NCI-H2171 treated with DMSO at 0.1 percent for 48 hours (cell line): Measurements from ENCODE around the gene PPM1B.
"Not testable (repeated sequence)": the region's sequence is repeated elsewhere in the genome, so short reads cannot be mapped to it uniquely, and the experiment has no call there.

Experiments used
- DNase-seq: peaks from one replicate; lab custom pipeline; 2025; lab: John Stamatoyannopoulos, UW

Gene PPM1B

DNA sequence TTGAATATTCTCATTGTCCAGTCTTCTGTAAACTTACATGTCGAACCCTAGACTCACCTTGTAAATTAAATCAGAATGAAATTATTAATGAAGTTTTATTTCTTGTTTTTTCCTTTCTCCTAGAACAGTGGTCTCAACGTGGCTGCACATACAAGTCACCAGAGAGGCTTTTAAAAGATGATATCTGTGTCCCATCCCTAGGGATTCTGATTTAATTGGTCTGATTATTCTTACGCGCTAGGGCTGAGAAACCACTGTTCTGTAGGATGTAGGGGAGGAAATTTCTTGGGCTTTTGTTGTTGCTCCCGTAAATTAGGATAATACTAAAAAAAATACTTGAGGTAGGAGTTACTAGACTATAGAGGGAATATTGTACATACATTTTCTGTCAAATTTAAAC, 32.1 kb downstream of the PPM1B start:
- DNase-seq, result no peak

GRCh38 chr2:44201648-44202165, 33.0 kb downstream of the PPM1B start:
- no peak for DNase-seq

- DNase-seq, result no peak
These were observed 34.9 kb downstream of the PPM1B start for GRCh38 chr2:44203542-44203941.

DNA sequence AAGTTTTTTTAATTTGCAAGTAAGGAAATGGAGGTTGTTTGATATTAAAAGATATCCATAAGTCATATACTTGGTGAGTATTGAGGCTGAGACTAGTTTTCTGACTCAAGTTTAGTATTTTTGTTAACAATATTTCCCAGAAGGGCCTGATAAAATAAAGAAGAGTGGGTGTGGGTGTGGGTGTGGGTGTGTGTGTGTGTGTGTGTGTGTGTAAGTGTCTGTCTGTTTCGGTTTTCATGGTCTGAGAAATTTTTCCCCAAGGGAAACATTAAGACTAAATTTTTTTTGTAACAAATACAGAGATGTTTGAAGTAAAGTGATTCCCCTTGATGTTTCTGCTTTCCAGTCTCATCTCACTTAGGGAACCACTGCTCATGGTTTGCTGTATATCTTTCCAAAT, 36.5 kb downstream of the PPM1B start:
- no peak for DNase-seq

GRCh38 chr2:44207102-44207501, 38.4 kb downstream of the PPM1B start:
- no peak for DNase-seq

- not testable (repeated sequence) for DNase-seq
These were observed 39.0 kb downstream of the PPM1B start for GRCh38 chr2:44207648-44208047.

GRCh38 chr2:44210362-44210761, 41.7 kb downstream of the PPM1B start:
- DNase-seq, result no peak

DNA sequence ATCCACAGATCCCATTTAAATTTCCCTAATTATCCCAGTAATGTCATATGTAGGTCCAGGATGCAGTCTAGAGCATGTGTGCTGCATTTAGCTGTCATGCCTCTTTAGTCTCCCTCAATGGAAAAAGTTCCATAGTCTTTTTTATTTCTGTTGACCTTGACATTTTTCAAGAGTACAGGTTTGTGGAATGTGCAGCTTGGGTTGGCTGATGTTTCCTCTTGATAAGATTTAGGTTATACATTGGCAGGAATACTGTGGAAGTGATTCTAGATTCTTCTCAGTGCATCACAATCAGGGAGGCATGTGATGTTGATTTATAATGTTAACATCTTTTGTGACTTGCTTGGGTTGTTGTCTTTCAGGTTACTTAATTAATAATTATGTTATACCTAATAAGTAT, 42.5 kb downstream of the PPM1B start:
- DNase-seq, result no peak

- DNase-seq, result no peak
These were observed 43.6 kb downstream of the PPM1B start for GRCh38 chr2:44212302-44212701.

DNA sequence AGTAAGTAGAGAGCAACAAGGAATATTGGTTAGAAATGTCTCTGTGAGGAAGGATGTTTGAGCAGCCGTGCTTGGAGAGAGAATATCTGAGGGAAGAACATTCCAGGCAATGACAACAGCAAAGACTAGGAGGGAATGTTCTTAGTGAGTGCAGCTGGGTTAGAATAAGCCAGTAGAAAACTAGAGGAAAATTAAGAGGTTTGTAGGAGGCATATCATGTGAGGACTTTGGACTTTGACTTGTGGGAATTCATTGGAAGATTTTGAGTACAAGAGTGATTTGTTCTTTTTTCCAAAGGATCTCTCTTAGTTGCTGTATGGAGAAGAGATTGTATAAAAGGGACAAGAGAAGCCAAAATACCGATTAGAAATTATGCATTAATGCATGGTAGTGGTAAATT, 47.2 kb downstream of the PPM1B start:
- DNase-seq, result no peak

DNA sequence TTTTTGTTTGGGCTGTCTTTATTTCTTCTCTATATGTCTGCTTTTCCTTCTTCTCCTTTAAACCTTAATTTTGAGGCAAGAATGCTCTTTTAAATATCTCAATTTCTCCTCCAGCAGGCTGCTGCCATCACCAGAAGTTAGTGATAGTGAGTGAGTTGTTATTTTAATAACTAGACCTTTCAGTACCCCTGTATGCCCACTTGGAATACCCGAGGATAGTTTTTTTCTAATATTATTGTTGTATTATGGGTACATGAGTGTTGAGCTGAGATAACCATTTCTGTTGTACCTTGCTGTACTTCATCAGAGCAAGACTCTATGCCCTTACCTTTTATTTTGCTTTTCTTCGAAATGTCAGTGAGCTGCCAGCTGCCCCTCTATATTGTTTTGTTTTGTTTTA, 50.1 kb downstream of the PPM1B start:
- DNase-seq, result no peak

DNA sequence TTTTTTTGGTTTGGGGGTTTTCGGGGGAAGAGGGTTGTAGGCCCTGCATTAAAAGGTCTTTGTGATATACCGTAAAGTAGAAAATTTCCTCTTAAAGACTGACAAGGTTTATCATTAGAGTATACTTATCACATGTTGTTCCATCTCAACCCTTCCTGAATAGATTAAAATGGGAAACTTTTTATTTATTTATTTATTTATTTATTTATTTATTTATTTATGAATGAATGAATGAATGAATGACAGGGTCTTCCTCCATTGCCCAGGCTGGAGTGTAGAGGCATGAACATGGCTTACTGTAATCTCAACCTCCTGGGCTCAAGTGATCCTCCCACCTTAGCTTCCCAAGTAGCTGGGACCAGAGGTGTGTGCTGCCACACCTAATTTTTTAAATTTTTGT, 58.1 kb downstream of the PPM1B start:
- DNase-seq, result no peak

- no peak for DNase-seq
These were observed 61.7 kb downstream of the PPM1B start for GRCh38 chr2:44230378-44230777.

DNA sequence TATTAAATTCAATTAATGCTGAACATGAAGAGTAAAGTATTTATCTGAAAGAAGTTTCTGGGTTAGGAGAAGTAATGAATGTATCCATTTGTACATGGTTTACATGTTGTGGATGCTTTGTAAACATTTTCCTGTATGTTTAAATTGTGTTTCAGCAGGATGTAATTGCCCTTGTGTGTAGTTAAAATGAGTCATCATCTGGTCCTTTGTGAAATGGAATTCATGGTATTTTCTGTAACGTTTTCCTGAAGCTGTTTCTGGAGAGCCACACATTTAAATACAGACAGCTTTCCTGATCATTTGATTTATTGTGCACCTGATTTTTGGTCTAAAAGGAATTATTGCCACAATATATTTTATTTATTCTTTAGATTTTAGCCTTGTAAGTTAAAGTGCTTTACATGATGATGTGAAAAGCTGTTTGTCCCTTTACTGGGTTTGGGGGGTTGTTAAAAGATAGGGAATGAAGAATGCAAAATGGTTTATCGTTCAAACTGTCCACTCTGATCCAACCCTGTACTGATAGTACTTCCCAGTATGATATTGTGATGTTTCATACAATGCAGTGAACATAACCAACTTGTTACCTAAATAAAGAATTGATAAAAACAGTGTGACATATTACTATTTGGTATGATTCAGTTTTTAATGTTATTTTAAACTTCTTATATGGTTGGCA, 64.9 kb downstream of the PPM1B start:
- no peak for DNase-seq

DNA sequence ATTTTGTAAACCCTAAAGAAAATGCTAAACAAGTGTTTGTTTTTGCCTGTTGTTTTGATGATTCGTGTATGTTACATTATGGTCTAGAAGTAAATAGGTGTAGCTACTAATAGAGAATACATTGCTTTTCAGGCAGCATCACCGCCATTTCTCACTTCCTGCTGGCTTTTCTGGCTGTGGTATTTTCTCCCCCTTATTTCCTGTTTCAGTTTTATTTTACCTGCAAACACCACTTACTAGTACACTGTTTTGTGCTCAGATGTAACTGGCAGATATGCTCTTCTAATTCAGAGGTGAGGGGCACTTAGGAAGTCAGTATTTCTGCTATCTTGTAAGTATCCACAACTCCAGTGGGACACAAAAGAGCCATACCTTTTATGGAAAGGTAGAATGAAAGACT, 68.5 kb downstream of the PPM1B start:
- DNase-seq, result no peak

DNA sequence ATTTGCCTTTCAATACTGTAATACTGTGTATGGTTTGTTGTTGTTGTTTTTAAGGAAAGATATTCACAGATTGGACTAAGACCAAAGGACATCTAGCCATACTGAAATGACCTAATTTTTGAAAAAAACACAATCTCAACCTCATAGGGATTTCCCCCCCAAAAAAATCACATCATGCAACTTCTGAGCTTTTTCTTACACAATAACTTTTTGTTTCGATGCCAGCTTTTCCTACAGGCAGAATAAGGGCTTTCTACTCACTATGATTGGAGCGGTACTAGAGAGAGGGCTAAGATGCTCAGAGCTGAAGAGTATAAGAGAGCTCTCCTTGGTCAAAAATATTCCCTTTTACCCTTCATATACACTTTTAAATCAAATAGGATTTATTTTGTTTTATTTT, 74.2 kb downstream of the PPM1B start:
- DNase-seq, result no peak

DNA sequence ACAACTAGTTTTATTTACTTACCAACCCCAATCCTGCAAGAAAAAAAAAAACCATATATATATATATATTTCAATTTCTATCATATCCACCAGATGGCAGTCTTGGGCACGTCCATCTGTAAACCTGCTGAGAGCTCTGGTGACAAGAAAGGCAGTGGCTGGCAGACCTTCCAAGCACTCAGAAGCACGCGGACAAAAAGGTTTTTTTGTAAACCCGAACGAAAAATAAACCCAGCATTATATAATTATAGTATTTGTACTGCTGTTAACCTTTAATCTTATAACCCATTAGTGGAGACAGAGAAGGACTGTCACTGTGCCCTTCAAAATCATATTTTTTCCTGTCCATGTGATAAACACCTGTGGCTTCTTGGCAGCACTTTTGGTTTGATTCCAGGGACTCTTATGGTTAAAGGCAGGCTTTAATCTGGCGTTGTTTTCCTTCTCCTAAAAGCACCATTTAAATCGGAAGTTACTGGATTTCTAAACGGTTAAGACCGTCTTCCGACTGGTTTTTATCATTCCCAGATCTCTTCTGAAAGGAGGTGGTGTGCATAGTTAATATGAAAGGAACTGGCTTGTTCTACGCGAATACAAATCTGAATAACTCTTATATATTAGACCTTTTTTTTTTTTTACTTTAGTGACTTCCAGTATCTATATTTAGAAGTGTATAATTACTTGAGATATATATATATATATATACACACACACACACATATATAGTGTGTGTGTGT, 75.6 kb downstream of the PPM1B start:
- peak; percentile 80 for DNase-seq

GRCh38 chr2:44245083-44245861, 76.6 kb downstream of the PPM1B start:
- DNase-seq, result no peak

DNA sequence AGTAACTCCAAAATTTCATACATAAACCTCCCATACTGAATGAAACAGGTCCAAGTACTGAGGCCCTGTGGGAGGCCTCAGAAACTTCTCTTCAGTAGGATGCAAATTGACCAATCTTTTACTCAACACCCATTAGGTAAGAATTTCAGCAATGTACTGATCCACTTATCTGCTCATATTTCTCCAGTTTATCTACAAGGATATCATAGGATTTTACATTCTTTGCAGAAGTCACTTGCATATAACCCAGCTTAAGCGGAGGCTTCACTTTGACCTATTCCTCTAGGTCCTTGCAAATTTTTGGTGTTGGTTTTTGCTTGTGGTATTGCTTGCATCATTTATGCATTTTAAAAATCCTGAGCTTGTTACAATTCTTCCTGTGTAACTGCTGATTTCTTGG, 77.8 kb downstream of the PPM1B start:
- DNase-seq, result no peak

DNA sequence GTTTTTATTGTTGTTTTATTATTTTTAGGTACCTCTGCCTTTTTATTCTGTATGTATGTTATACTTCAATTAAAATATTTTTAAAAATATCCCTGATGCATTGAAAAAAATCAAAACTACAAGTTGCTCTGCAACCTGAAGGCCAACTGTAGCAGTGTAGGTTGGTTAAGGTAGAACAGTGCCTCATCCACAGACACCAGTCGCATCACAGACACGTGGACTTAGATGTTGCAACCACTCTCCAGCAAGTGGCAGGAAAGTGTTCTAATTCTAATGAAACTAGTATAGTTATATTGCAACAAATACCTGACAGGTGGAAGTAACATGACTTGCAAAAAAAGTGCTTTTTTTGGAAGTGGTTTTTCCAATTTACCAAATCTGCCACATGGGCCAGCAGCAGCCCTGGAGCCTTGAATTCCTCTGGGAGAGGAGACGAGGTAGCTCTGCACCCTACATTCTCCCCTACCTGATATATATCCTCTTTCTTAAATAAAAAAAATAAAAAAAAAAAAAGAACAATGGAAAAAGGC, 78.2 kb downstream of the PPM1B start:
- DNase-seq, result no peak

- DNase-seq, result no peak
These were observed 79.2 kb downstream of the PPM1B start for GRCh38 chr2:44247924-44248323.

- DNase-seq, result not testable (repeated sequence)
These were observed 80.6 kb downstream of the PPM1B start for GRCh38 chr2:44249269-44249668.

- DNase-seq, result no peak
These were observed 81.7 kb downstream of the PPM1B start for GRCh38 chr2:44250376-44250775.
